ENCODE results near the gene ADSS1. TPM values are rescaled to one million over a fixed set of nuclear protein-coding genes. Genes with fewer than 3 reads are reported as not detected.

ADSS1 gene
- total RNA-seq, 1 experiment from 2014 or later: 2.1 TPM

GRCh38 chr14:104687601-104688504, 36.2 kb upstream of the ADSS1 start:
- peak; percentile 86 for DNase-seq (ENCODE audit: low spot score)

GRCh38 chr14:104688505-104689108, 35.4 kb upstream of the ADSS1 start:
- DNase-seq (ENCODE audit: low spot score): peak; percentile 69

GRCh38 chr14:104689109-104689880, 34.7 kb upstream of the ADSS1 start, which contains the start of gene INF2:
TSS of gene INF2 (plus strand) at chr14:104689618. CDS start at chr14:104701366, 11,748 bp downstream.
- DNase-seq (ENCODE audit: low spot score): peak; percentile 70

- DNase-seq (ENCODE audit: low spot score): peak; percentile 41
Measured at GRCh38 chr14:104689881-104690711, 33.9 kb upstream of the ADSS1 start.

GRCh38 chr14:104690861-104691455, 33.1 kb upstream of the ADSS1 start:
- DNase-seq (ENCODE audit: low spot score): no peak

GRCh38 chr14:104691546-104692260, 32.3 kb upstream of the ADSS1 start:
- no peak for DNase-seq (ENCODE audit: low spot score)

GRCh38 chr14:104692261-104692938, 31.6 kb upstream of the ADSS1 start:
- no peak for DNase-seq (ENCODE audit: low spot score)

- DNase-seq (ENCODE audit: low spot score): no peak
Measured at GRCh38 chr14:104692939-104693315, 31.1 kb upstream of the ADSS1 start.

GRCh38 chr14:104693482-104694431, 30.3 kb upstream of the ADSS1 start:
- DNase-seq (ENCODE audit: low spot score): no peak

- DNase-seq (ENCODE audit: low spot score): peak; percentile 58
Measured at GRCh38 chr14:104694475-104694950, 29.5 kb upstream of the ADSS1 start.

- peak; percentile 76 for DNase-seq (ENCODE audit: low spot score)
Measured at GRCh38 chr14:104694991-104695659, 28.9 kb upstream of the ADSS1 start.

- no peak for DNase-seq (ENCODE audit: low spot score)
Measured at GRCh38 chr14:104695660-104696000, 28.4 kb upstream of the ADSS1 start.

GRCh38 chr14:104696671-104697316, 27.2 kb upstream of the ADSS1 start:
- no peak for DNase-seq (ENCODE audit: low spot score)

GRCh38 chr14:104697317-104697703, 26.7 kb upstream of the ADSS1 start:
- DNase-seq (ENCODE audit: low spot score): no peak

- no peak for DNase-seq (ENCODE audit: low spot score)
Measured at GRCh38 chr14:104697892-104698583, 26.0 kb upstream of the ADSS1 start.

- DNase-seq (ENCODE audit: low spot score): no peak
Measured at GRCh38 chr14:104698688-104699425, 25.2 kb upstream of the ADSS1 start.
